Measurements from ENCODE around the gene MACROD1. TPM values are rescaled to one million over a fixed set of nuclear protein-coding genes. Genes with fewer than 3 reads are reported as not detected.
A peak's percentile ranks its signal among the peaks of the same experiment; 100 is the strongest.

The MACROD1 gene
- total and polyA plus RNA-seq, 9 of the 15 experiments (the other 6 are each of a cell fraction or from before 2014, with no cell fraction given): 1.1 to 60.0 (median 26.4) TPM

DNA sequence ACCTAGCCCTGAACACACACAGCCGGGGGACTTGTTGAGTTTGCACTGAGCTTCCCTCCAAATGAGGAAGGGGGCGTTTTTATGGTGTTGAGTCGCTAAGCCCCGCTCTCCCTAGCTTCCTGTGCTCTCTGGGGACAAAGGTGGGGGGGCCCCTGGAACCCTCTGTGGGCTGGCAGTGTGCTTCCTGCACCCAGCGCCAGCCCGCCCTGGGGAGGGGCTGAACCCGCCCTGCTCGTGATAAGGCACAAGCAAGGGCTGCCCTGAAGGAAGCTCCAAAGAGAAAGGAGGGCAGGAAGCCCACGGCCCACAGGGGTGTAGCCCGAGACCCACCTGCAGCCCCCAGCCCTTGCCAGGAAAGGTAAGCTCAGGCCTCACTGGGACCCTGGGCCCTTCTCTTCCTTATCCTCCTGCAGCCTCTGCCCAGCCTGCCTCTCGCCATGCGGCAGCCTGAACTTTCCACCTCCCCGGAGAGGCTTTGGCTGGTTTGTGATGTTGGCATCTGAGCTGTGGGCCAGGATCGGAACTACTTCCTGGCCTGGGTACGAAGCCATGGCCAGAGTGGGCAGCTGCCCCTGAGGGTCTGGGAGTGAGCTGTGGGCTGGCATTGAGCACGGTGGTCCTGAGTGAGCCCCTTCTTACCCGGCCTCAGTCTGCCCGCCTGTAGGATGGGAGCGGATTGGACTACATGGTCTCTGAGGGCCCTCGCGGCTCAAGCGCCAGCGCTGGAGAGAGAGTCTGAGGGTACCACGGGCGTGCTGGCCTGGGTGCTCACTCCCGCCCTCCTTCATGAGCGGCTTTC, 40.7 kb upstream of the MACROD1 start, which contains the start of gene FERMT3 (continued):
- no peak for TF ChIP-seq ZNF695 (CRISPR knock-in tag; IDR thresholded peaks at IDR 0.05)
- no peak for TF ChIP-seq THRAP3 (IDR thresholded peaks at IDR 0.05; ENCODE audit: borderline replicate concordance)
- TF ChIP-seq SMARCA5 (IDR thresholded peaks at IDR 0.05): peak; percentile 79; the same call in 1 of the 2 replicates
- no peak for TF ChIP-seq TRIM28 (IDR thresholded peaks at IDR 0.05)
- peak; percentile 49; the same call in 1 of the 2 replicates for TF ChIP-seq KAT7 (CRISPR knock-in tag; IDR thresholded peaks at IDR 0.05; ENCODE audit: borderline replicate concordance)
- TF ChIP-seq EZH2 (IDR thresholded peaks at IDR 0.05; ENCODE audit: borderline replicate concordance, low read depth, low read length): no peak
- no peak for TF ChIP-seq BRCA1 (IDR thresholded peaks at IDR 0.05)
- TF ChIP-seq BRCA1 (CRISPR knock-in tag; IDR thresholded peaks at IDR 0.05): 0 out of 2 replicates have a peak, but pooled peaks have one; percentile 3
- no peak for TF ChIP-seq ESRRA (IDR thresholded peaks at IDR 0.05; ENCODE audit: borderline replicate concordance, low read depth)
- TF ChIP-seq ZC3H11A (IDR thresholded peaks at IDR 0.05; ENCODE audit: low read depth, low read length): no peak
- TF ChIP-seq ILF3 (IDR thresholded peaks at IDR 0.05; ENCODE audit: borderline replicate concordance): no peak
- TF ChIP-seq, protein P1, sequence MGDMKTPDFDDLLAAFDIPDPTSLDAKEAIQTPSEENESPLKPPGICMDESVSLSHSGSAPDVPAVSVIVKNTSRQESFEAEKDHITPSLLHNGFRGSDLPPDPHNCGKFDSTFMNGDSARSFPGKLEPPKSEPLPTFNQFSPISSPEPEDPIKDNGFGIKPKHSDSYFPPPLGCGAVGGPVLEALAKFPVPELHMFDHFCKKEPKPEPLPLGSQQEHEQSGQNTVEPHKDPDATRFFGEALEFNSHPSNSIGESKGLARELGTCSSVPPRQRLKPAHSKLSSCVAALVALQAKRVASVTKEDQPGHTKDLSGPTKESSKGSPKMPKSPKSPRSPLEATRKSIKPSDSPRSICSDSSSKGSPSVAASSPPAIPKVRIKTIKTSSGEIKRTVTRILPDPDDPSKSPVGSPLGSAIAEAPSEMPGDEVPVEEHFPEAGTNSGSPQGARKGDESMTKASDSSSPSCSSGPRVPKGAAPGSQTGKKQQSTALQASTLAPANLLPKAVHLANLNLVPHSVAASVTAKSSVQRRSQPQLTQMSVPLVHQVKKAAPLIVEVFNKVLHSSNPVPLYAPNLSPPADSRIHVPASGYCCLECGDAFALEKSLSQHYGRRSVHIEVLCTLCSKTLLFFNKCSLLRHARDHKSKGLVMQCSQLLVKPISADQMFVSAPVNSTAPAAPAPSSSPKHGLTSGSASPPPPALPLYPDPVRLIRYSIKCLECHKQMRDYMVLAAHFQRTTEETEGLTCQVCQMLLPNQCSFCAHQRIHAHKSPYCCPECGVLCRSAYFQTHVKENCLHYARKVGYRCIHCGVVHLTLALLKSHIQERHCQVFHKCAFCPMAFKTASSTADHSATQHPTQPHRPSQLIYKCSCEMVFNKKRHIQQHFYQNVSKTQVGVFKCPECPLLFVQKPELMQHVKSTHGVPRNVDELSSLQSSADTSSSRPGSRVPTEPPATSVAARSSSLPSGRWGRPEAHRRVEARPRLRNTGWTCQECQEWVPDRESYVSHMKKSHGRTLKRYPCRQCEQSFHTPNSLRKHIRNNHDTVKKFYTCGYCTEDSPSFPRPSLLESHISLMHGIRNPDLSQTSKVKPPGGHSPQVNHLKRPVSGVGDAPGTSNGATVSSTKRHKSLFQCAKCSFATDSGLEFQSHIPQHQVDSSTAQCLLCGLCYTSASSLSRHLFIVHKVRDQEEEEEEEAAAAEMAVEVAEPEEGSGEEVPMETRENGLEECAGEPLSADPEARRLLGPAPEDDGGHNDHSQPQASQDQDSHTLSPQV (IDR thresholded peaks at IDR 0.05): peak; percentile 89
- TF ChIP-seq SMAD3 (CRISPR knock-in tag; conservative IDR thresholded peaks at IDR 0.05): no peak
- TF ChIP-seq ETV1 (tag; conservative IDR thresholded peaks at IDR 0.05; ENCODE audit: low read depth): 0 out of 2 replicates have a peak, but pooled peaks have one; percentile 52
- TF ChIP-seq GTF2A2 (tag; IDR thresholded peaks at IDR 0.05): no peak
- TF ChIP-seq CREB1 (IDR thresholded peaks at IDR 0.05): no peak
- no peak for TF ChIP-seq CREB1 (CRISPR knock-in tag; IDR thresholded peaks at IDR 0.05)
- TF ChIP-seq FOSL1 (tag; conservative IDR thresholded peaks at IDR 0.05): no peak
- peak; percentile 83 for TF ChIP-seq MYNN (IDR thresholded peaks at IDR 0.05)
- TF ChIP-seq MYNN (CRISPR knock-in tag; IDR thresholded peaks at IDR 0.05): no peak
- TF ChIP-seq XRCC4 (IDR thresholded peaks at IDR 0.05; ENCODE audit: extremely low read depth, insufficient read depth, insufficient read length): no peak
- no peak for TF ChIP-seq HDAC8 (tag; IDR thresholded peaks at IDR 0.05)
- TF ChIP-seq TBP (optimal IDR thresholded peaks at IDR 0.05; ENCODE audit: low read depth, low read length): peak; percentile 59
- 0 out of 2 replicates have a peak, but pooled peaks have one; percentile 15 for TF ChIP-seq ZNF707 (CRISPR knock-in tag; conservative IDR thresholded peaks at IDR 0.05)
- TF ChIP-seq FOXK2 (conservative IDR thresholded peaks at IDR 0.05 in 1 of 2, IDR thresholded peaks at IDR 0.05 in 1 of 2; ENCODE audit: low read depth in 2 of 2): no peak
